ENCODE measurements around the gene ILDR2.

Gene ILDR2

GRCh38 chr1:166858726-166859419 lies 116.5 kb downstream of the ILDR2 start:
- H4K20me1 ChIP-seq (ENCODE audit: insufficient read depth, low read length) = no peaks in the 10 kb centered on the region
- H2AFZ ChIP-seq (ENCODE audit: low read length) = no peak overlapping the region
- H3K36me3 ChIP-seq (replicated peaks; ENCODE audit: insufficient read depth, low read length) = peaks cover 42% of the 10 kb centered on the region
- no peaks in the 10 kb centered on the region for H3K4me1 ChIP-seq (ENCODE audit: low read length)
- H3K4me2 ChIP-seq (ENCODE audit: low read depth, low read length) = no peak overlapping the region
- H3K4me3 ChIP-seq (ENCODE audit: low read length) = no peak overlapping the region
- H3K27me3 ChIP-seq (replicated peaks; ENCODE audit: insufficient read depth, low read length) = no peaks in the 10 kb centered on the region
- DNase-seq = no peak
- H3F3A ChIP-seq (ENCODE audit: insufficient read depth, low read length) = peaks cover 6% of the 10 kb centered on the region; the same call in 1 of the 2 replicates
- H3K27ac ChIP-seq (ENCODE audit: low read length) = no peak overlapping the region
- H3K9me3 ChIP-seq (replicated peaks; ENCODE audit: insufficient read depth, low read length) = no peaks in the 10 kb centered on the region
- TF ChIP-seq, protein P1, sequence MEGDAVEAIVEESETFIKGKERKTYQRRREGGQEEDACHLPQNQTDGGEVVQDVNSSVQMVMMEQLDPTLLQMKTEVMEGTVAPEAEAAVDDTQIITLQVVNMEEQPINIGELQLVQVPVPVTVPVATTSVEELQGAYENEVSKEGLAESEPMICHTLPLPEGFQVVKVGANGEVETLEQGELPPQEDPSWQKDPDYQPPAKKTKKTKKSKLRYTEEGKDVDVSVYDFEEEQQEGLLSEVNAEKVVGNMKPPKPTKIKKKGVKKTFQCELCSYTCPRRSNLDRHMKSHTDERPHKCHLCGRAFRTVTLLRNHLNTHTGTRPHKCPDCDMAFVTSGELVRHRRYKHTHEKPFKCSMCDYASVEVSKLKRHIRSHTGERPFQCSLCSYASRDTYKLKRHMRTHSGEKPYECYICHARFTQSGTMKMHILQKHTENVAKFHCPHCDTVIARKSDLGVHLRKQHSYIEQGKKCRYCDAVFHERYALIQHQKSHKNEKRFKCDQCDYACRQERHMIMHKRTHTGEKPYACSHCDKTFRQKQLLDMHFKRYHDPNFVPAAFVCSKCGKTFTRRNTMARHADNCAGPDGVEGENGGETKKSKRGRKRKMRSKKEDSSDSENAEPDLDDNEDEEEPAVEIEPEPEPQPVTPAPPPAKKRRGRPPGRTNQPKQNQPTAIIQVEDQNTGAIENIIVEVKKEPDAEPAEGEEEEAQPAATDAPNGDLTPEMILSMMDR (IDR thresholded peaks at IDR 0.05; ENCODE audit: low read length) = no peak
- TF ChIP-seq EZH2phosphoT487 (IDR thresholded peaks at IDR 0.05; ENCODE audit: low read length) (no peak), EZH2 (optimal IDR thresholded peaks at IDR 0.05; ENCODE audit: low read depth, low read length) (no peak)
- H3K9me2 ChIP-seq (replicated peaks; ENCODE audit: insufficient read depth, low read length) = no peaks in the 10 kb centered on the region
- peaks cover 15% of the 10 kb centered on the region for H3K79me2 ChIP-seq (ENCODE audit: low read length)
- H3K9ac ChIP-seq (ENCODE audit: low read length) = no peak overlapping the region
